Effector CD8-positive, alpha-beta T cell (primary cell): ENCODE measurements around the gene CSF2RB.

ENCODE experiments used
- DNase-seq: peaks from one replicate; lab custom pipeline; 2025; lab: John Stamatoyannopoulos, UW

Gene CSF2RB

GRCh38 chr22:36936362-36937116 lies 23.1 kb downstream of the CSF2RB start:
- DNase-seq, result no peak

GRCh38 chr22:36937319-36938027 lies 24.0 kb downstream of the CSF2RB start:
- no peak for DNase-seq

- no peak for DNase-seq
Observed at GRCh38 chr22:36938028-36938425, 24.6 kb downstream of the CSF2RB start.

GRCh38 chr22:36938886-36939285 lies 25.5 kb downstream of the CSF2RB start:
- no peak for DNase-seq

GRCh38 chr22:36940676-36941075 lies 27.2 kb downstream of the CSF2RB start:
- DNase-seq, result no peak

- DNase-seq, result no peak
Observed at GRCh38 chr22:36942556-36942955, 29.1 kb downstream of the CSF2RB start.

- no peak for DNase-seq
Observed at GRCh38 chr22:36946421-36947158, 33.2 kb downstream of the CSF2RB start.

- DNase-seq, result no peak
Observed at GRCh38 chr22:36948273-36949225, 35.1 kb downstream of the CSF2RB start.

GRCh38 chr22:36950797-36951590 lies 37.6 kb downstream of the CSF2RB start:
- no peak for DNase-seq

- no peak for DNase-seq
Observed at GRCh38 chr22:36951746-36952145, 38.3 kb downstream of the CSF2RB start.

- DNase-seq, result no peak
Observed at GRCh38 chr22:36953239-36954080, 40.0 kb downstream of the CSF2RB start.

- no peak for DNase-seq
Observed at GRCh38 chr22:36954251-36955014, 41.0 kb downstream of the CSF2RB start.

GRCh38 chr22:36955691-36956090 lies 42.3 kb downstream of the CSF2RB start:
- no peak for DNase-seq

GRCh38 chr22:36958366-36958765 lies 44.9 kb downstream of the CSF2RB start:
- DNase-seq, result no peak

GRCh38 chr22:36961626-36962025 lies 48.2 kb downstream of the CSF2RB start:
- DNase-seq, result no peak

GRCh38 chr22:36963302-36963701 lies 49.9 kb downstream of the CSF2RB start:
- DNase-seq, result no peak

- DNase-seq, result no peak
Observed at GRCh38 chr22:36964106-36964505, 50.7 kb downstream of the CSF2RB start.

GRCh38 chr22:36965696-36966095 lies 52.3 kb downstream of the CSF2RB start:
- no peak for DNase-seq
